ENCODE data around the gene FOXF2.

The FOXF2 gene

GRCh38 chr6:1390133-1390945 is 963 bp downstream of the FOXF2 start:
- DNase-seq (ENCODE audit: extremely low read depth in 1 of 2, low read depth in 1 of 2): no peak

DNA sequence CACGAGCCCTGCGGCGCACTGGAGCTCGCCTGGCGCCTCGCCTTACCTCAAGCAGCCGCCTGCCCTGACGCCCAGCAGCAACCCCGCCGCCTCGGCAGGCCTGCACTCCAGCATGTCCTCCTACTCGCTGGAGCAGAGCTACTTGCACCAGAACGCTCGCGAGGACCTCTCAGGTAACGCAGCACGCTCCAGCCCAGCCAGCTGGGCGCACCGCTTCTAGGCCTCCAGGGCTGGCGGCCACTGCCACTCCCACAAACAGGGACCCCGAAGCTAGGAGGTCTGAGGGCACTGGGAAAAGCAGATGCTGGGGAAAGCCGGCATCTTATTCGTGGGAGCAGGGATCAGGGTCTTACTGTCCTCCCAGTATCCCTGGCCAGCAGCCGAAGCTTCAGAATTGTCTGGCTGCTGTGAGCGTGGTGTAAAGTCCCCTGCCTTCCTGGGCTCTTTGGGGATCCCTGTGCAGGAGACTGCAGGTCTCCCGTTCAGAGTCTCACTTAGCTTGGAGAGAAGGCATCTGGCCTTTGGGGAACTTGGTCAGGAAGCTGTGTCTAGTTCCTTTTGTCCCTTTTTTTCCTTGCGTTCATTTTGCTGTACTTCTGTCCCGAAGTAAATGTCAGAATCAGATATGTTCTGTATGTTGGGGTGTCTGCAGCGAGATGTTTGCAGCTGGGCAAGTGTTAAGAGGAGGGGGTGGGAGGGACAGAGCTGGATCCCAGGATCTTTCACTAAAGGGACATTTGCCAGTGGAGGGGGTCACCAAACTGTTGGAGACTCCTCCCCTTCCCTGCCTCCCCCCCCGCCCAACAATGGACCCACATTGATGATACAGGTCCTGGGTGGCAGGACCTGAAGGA is 1.8 kb downstream of the FOXF2 start:
- DNase-seq (ENCODE audit: extremely low read depth in 1 of 2, low read depth in 1 of 2): no peak

DNA sequence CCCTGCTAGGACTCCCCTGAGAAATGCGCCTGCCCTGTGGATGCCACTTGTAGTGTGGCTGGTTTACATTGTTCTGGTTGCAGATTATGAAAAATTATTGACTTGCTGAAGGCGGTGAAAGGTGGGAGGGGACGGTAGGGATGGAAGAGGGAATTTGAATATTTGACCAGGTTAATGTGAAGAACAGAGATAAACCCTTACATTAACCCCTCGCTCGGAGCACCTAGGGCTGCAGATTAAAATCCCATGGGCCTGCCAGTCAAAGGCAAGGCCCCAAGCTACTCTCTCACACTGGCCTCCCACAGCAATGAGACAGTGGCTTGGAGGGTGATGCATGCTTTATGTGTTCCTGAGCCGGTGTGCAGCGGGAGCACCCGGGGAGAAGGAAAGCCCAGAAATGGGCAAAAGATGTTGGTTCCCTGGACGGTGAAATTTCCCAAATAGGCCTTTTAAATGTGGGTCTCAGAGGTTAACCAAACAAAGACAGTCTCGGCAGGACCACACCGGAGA is 2.5 kb downstream of the FOXF2 start:
- no peak for DNase-seq (ENCODE audit: extremely low read depth in 1 of 2, low read depth in 1 of 2)

DNA sequence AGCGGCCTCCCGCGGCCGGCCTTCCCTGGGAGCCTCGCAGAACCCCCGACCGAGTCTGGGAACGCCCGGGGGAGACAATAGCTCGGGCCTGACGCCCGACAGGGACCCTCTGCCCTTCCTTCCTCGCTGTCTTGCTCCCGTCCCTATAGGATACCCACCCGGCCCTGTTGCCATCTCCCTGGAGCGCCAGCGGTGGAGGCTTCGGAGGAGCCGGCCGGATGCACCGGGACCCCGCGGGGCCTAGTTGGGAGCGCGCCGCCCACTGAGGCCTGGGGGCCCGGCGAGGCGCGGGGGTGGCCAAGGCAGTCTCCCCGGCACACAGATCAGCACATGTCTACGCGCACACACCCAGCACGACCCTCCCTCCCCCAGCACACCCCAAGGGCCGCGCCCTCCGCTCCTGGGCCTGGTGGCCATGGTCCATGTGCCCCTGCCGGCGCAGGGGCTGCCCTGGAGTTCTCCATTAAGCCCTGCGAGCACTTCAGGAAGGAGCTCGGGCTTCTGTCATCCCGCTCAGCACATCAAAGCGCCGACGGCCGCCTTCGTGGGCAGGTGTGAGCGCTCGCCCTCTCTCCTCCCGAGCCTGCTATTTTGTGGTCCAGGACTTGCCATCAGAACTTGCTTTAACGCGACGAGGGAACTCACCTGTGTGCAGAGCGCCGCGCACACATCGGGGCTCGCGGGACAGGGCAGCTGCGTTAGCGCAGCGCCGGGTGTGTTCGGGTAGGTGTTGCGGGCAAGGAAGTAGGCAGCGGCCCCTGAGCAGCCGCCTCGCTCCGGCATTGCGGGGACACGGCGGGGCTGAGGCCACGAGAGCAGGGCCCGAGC is 3.7 kb downstream of the FOXF2 start:
- DNase-seq (ENCODE audit: extremely low read depth in 1 of 2, low read depth in 1 of 2): no peak

GRCh38 chr6:1393641-1394283 is 4.4 kb downstream of the FOXF2 start:
- DNase-seq (ENCODE audit: extremely low read depth in 1 of 2, low read depth in 1 of 2): no peak

GRCh38 chr6:1394514-1395463 is 5.4 kb downstream of the FOXF2 start:
- DNase-seq (ENCODE audit: extremely low read depth in 1 of 2, low read depth in 1 of 2): no peak

GRCh38 chr6:1395506-1395905 is 6.1 kb downstream of the FOXF2 start:
- DNase-seq (ENCODE audit: extremely low read depth in 1 of 2, low read depth in 1 of 2): no peak

GRCh38 chr6:1395941-1396908 is 6.8 kb downstream of the FOXF2 start:
- no peak for DNase-seq (ENCODE audit: extremely low read depth in 1 of 2, low read depth in 1 of 2)

- no peak for DNase-seq (ENCODE audit: extremely low read depth in 1 of 2, low read depth in 1 of 2)
Measured at GRCh38 chr6:1396952-1397868, 7.8 kb downstream of the FOXF2 start.

GRCh38 chr6:1399085-1399780 is 9.9 kb downstream of the FOXF2 start:
- DNase-seq (ENCODE audit: extremely low read depth in 1 of 2, low read depth in 1 of 2): no peak

DNA sequence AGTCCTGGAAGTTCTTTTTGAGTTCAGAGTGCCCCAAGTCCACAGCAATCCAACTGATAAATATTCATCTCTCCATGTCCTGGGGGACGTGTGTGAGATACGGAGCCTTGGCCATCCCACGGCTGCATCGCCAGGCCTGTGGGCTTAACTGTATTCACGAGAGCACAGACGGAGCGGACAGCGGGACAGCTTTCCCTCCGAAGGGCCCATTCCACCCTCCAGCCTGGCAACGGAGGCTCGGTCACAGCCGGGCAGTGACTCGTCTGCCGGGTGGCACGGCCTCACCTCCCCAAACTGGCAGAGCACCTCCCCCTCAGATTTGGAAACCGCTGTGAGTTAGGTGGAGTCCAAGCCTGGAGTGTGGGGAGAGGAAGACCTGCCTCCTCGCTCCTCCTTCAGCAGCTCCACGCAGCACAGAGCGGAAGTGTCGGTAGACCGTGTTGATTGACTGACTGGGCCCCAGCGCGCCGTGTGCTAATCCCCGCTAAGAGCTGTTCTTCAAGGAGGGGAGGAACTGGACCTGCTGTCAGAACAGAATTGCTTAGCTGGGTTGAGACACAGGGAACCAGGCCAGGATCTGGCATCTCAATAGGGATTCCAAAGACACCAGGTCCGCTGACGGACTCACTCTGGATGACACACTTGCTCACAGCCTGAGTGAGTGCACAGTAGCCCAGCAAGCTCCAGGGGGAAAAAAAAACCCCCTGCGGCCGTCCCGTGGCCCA is 10.9 kb downstream of the FOXF2 start:
- DNase-seq (ENCODE audit: extremely low read depth in 1 of 2, low read depth in 1 of 2): no peak

DNA sequence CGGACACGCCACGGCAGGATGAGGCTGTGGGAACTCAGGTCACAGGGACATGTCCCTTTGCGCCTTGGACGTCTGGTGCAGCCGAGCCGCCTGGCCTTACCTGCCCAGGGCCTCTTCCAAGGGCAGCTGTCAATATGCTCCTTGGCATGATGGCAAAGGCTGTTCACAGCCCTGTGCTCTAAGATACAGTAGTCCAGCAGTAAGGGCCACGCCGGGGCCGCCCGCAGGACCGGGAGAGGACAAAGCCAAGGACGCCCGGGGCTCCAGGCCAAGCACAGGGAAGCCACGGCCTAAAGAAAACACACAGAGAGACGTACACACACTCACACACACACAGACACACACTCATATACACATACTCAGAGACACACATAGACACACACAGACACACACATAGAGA is 13.0 kb downstream of the FOXF2 start:
- DNase-seq (ENCODE audit: extremely low read depth in 1 of 2, low read depth in 1 of 2): no peak

- no peak for DNase-seq (ENCODE audit: extremely low read depth in 1 of 2, low read depth in 1 of 2)
Measured at GRCh38 chr6:1402868-1403267, 13.5 kb downstream of the FOXF2 start.

DNA sequence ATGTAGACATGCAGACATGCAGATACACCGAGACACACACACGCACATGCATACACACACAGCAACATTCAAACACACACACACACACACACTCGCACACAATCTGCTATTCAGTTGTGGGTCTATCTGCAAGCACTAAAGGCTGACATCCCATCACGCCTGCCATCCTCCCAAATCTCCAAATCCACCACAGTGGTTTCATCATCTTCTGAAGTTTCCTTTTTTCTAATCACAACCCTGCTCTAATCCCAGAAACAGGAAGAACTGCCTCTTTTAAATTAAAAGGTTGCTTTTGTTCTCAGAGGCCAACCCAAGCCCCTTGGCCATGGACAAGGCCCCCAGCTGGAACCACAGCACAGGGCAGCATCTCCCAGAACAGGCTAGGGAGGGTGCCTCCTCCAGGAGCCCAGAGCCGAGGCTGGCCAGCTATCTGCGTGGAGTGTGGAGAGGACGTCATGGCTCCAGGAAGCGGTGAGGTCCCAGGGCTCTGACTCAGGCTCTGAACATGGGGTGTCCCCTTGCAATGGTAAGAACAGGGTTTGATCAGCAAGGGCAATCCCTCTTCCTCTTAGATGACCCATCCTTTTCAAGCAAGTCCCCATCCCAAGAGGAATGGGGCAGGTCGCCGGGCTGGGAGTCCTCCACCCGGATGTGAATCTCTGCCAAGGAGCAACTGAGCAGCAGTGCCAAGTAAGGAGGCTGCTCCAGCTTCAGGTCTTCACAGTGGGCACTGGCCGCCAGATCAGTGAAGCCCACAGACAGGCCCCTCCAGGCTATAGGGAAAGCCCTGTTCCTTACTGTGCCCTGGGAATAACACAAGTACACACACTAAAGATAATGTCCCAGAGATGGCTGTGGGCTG is 14.7 kb downstream of the FOXF2 start:
- DNase-seq (ENCODE audit: extremely low read depth in 1 of 2, low read depth in 1 of 2): no peak

- DNase-seq (ENCODE audit: extremely low read depth in 1 of 2, low read depth in 1 of 2): no peak
Measured at GRCh38 chr6:1404713-1405098, 15.3 kb downstream of the FOXF2 start.
